HG03103 (cell line): ENCODE results near the gene APMAP.

Experiments
- ATAC-seq: cut with Tn5 transposase; IDR thresholded peaks from one replicate; pipeline ENCODE4 v1.9.1; 2021; ENCODE audit warnings: low read depth; ENCODE audit not compliant: unreplicated experiment

Gene APMAP

DNA sequence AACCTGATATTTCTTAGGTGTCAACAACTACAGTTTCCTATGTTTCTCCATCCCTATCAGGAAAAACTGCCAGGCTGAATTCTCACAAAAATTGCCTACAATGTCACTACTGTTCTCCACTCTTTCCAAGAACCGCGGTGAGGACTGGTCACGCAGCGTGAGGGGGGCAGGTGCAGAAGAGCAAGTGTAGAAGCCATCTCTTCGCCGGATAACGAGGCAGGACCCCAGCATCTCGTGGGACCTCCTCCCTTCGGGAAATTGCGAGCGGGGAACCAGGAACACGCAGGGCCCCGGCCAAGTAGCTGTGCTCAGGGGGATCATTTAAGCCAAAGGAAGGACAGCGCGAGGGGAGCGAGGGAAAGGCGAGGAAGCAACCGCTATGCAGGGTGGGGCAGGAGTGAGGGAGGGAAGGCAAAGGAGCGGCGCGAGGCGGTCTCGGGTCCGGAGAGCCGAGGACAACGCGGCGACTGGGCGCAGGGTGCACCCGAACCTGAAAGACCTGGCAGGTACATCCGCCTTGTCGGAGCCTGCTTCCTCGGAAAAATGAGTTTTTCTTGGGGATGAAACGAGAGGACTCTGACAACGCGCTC is 559 bp downstream of the APMAP start:
- peak; percentile 11 for ATAC-seq

DNA sequence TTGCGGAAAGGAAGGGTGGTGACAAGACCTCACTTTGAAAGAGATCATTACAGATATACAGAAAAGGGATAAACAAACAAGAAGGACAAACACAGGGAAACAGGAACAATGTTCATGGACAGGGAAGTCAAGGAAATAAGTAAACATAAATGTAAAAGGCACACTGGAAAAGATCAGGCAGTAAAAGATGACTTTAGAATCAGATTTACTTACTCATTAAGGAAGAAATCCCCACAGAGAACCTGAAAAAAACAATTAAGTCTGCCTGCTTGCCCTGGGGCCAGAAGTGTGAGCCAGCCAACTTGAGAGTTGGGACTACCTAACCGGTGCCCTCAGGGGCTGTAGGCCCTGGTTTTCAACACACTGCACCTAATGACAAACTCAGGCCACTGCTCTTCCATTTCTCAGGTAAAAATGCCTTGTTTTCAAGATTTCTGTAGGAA is 1.7 kb downstream of the APMAP start:
- no peak for ATAC-seq

DNA sequence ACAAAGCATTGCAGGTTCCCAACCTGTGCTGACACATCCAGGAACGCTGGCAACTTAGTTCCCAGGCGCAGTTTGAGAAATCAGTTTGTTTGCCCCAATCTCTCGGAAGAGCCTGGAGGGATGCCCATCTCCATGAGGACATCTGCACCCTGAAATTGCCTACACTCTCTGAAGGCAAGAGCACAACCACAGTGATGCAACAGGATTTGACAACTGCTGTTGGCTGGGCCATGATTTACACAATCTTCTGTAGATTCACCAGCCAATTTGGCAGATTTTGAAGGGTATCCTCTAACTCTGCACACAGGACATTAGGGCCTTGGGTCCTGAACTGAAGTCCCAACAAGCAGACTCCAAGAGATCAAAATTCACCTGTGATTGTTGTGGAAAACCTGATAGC is 3.4 kb downstream of the APMAP start:
- no peak for ATAC-seq

DNA sequence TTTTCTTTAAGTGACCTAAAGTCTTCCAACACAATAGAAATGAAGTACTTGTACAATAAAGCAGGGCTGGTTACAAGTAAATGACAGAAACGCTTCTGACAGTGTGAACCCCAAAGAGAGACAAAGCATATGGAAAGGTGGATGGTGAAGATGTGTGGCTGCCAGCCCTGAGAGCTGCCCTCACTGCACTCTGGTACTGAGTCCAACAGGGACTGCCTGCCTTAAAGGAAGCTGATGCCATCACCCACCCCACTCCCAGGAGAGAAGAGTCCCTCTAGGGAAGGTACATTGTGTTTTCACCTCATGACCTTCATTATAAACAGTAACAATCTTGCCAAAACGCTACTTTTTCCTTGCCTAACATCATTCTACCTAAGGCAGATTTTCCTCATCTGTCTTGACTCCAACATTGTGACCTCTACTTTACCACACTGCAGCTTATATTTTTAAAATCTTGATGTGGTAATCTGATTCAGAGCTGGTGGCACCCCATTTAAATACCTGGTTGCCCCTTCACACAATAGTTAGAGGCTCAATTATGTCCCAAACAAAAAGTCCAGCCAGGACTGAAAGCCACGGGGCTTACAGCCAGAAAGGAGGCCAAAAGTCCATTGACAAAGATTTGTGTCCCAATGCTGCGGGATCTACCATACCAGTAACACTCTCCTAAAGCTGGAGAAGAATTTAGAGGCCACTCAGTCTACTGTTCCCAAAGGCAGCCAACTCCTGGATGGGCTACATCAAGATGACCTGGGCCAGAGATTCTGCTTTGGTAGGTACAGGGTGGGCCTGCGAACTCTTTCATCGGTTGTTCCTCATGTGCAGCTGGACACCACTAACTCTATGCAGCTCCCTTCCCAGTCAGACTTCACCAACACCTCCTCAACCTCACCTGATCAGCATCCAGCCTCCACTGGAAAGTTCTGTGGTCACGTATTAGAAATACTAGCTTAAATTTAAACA is 4.4 kb downstream of the APMAP start:
- ATAC-seq: no peak

DNA sequence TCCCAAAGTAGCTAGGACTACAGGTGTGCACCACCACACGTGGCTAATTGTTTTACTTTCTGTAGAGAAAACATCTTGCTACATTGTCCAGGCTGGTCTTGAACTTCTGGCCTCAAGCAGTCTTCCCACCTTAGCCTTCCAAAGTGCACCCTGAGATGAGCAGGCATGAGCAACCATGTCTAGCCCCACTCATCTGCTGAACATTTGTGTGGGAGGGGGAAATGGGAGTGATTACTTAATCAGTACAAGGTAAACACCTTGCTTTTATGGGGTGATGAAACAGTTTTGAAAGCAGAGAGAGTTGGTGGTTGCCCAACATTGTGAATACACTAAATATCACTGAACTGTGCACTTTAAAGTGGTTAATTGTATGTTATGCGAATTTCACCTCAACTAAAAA is 5.3 kb downstream of the APMAP start:
- ATAC-seq: no peak

DNA sequence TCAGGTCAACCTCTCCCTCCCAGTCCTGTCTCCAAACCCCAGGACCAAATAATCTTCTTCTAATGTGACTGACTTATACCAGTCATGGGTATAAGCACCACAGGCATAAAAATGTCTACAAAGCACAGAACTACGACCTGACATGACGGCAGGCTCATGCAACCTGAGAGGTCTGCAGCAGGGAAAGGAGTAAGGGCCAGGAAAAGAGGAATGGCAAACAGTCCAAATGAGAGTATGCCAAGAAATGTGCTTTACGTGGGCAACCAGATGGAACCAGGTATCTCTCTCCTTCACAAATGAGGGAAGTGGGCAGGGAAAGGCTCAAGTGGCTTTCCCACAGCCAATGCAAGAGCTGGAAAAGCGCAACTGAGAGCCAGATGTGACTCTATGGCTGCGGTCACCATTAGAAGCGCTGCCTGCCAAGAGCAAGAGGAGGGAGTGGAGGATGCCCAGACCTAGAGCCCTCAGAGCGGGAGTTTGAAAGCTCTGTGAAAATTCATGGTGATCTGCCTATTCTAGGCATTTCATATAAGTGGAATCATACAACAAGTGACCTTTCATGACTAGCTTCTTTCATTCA is 6.0 kb downstream of the APMAP start:
- no peak for ATAC-seq

DNA sequence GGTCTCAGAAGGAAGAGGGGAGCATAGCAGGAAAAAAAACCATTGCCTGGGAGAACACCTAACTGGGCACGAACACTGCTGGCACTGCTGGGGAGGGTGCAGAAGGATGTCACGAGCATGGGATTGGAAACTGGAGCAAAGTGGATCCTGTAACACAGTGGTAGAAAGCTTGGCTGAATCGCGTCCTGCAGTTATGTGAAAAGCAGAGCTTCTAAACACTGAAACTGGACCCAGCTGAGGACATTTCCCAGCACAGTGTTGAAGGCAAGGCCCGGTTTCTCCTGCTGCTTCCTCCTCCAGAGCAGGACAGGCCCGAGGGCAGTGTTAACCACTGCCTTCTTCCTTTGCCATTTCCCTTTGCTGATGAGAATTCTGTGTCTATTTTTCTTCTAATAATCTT is 6.7 kb downstream of the APMAP start:
- ATAC-seq: no peak

DNA sequence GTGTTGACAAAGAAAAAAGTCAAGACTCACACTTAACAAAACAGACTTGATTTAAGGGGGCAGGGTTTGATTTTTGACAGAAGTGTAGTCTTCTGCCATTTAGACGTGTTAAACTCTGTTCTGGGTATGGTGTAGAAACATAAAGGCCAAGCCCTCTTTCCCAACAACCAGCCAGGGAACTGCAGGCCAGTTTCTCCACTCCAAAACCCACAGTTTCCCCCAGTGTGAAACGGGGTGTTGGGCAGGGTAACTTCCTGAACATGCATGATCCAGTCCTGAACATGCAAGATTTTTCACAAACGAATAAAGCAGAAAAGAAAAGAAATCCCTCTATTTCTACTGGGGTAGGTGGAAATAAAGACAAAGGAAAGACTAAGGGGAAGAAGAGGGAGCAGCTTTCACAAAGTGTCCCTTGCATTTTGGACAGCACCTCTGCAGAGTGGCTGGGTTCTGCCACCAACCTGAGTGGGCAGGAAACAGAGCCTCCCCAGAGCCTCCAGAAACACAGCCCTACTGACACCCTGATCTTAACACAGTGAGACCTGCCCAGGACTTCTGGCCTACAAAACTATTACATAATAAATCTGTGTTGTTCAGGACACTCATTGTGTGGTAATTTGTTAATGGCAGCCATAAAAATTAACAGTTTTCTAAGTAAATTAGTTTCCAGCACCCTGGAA is 7.5 kb downstream of the APMAP start:
- no peak for ATAC-seq

DNA sequence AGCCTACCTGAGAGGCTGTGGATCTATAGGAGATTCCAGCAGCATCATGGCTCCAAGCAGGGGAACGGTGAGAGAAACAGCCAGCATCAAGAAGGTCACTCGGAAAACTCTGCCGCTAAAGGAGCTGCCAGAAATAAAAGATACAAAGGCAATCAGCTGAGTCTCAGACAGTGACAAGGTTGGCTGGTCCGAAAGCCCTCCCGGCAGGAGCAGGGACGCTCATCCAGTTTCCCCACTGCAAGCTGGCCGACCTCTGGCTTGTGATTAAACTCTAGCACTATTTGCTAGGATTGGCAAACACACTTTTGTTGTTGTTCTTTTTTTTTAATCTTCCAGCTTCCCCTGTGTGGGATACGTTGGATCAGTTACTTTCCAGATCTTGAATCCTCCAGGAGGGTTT is 8.7 kb downstream of the APMAP start:
- ATAC-seq: no peak

DNA sequence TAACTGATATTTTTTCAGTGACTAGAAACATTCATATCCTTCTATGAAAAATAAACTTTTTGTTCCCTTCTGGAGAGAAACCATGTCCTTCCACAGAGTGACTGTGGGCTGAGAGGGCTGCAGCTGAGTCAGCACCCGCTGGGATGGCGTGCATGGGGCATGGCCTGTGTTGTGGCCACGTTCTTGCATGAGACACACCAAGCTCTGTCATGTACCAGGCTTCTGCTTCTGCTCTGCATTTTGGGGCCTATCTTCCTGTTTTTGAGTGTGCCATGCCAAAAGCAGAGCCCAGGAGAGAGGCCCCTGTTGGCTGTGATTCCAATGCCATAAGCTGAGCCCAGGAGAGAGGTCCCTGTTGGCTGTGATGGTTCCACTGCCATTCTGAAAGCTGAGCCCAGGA is 10.8 kb downstream of the APMAP start:
- no peak for ATAC-seq

DNA sequence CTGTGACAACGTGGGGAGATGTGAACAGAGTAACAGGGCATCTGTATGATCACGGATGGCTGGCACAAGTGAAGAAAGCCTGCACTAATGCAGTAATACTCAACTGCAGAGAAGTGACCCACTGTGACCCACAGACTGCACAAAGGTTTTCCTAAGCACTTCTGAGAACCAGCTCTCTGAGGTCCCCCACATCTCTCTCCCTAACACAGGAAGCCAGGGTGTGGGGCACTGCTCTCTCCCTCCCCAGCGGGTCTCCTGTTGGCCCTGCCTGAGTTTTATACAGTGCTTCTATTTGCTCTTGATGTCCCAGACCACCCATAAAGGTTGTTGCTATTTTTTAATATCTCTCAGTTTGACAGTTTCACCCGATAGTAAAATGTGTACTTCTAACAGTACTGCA is 11.3 kb downstream of the APMAP start:
- no peak for ATAC-seq

DNA sequence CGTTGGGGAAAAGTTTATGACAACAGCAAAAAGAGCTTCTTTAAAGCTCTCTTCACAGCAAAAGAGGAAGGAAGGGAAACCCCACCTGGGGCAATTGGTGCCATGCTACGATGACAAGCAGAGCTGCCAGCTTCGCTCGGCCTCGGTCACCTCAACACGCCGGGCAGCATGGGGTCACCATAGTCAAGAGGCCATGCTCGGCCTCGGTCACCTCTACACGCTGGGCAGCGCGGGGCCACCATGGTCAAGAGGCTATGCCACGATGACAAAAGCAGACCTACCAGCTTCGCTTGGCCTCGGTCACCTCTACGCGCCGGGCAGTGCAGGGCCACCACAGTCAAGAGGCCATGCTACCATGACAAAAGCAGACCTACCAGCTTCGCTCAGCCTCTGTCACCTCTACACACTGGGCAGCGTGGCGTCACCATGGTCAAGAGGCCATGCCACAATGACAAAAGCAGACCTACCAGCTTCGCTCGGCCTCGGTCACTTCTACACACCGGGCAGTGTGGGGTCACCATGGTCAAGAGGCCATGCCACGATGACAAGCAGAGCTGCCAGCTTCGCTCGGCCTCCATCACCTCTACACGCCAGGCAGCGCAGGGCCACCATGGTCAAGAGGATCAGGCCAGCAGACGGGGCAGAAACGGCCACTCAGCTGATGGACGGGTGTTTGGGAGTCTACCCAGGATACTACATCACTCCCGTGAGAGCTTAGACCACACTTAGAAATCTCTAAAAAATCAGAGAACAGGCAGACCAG is 12.1 kb downstream of the APMAP start:
- ATAC-seq: no peak

DNA sequence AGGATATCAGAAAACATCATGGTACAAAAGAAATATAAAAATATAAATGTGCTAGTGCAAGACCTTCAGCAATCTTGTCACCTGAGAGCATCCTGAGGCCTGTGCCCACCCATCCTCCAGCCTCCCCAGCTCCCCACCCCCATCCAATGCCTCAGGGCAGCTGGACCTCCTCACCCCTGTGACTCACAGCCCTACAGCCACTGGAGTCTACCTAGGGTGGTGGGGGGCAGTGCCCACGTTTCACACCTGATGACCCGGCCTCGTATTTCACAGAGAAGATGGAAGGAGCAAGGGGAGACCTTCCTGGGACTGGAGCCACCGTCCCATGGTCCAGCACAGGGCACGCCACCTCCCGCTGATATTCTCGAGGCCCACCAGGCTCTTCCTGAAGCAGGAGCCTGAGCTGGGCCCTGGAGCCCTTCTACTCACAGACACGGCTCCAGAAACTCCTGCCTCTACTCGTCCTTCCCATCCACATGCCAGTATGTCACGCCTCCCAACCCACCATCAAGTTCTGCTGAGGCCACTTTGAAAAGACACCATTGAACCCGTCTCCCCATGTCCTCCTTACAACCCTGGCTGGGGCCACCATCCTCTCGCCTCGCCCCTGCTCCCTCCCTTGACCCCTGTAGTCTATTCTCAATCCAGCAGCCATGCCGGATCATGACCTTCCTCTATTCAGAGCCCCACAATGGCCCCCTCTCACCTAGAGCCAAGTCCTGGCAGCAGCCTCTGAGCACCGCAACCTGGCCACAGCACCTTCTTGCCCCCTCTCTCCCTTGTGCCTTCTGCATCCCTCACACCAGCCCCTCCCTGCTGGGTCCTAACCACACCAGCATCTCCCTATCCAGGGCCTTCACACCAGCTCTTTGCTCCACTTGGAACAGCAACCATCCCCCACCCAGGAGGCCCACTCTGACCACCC is 13.3 kb downstream of the APMAP start:
- no peak for ATAC-seq

DNA sequence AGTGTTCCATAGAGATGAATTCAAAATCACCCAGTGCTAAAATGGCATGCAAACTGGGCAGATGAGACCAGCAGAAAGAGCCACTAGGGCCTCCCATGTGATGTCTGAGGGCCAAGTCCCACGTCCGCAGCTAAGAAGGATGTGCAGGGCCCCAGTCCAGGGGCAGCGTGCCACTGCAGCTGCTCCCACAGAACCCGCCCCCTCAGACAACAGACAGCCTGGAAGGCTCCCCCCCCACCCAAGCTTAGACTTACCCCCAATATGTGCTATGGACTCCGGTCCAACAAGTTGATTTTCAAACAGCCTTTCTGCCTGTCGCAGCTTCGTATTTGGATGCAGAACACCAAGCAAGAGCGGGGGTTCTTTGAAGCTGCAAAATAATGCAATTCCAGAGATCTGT is 14.0 kb downstream of the APMAP start:
- no peak for ATAC-seq

DNA sequence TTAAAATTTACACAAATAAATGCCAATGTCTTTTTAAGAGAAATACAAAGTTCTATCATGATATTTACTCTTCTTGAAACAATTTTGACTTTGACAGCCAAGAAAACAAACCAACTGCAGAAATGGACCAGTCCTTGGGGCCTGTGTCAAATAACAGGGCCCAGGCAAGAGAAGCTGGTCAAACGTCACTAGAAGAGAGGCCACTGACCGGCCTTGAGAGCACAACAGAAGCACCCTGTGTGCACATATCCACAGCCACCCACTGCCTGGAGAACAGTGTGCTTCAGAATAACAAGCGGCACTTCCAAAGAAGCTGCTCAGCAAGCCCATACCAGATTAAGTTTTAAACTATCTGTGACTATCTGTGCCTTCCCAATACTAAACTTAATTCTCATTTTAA is 14.8 kb downstream of the APMAP start:
- no peak for ATAC-seq

DNA sequence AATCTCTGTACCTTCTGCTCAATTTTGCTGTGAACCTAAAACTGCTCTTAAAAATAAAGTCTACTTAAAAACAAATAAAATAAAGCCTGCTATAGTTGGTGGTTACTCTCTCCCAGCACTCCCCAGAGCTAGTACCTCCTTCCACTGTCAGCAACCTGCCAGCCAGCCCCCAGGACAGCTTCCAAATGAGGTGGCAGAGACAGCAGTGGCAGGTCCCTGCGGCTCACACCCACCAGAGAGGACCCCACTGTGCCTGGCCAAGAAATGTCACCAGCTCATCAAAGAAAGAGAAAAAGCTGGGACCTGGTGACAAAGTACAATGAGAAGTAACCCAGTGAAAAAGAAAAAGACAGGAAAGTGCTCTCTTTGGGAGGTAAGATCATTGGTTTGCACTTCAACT is 15.2 kb downstream of the APMAP start:
- no peak for ATAC-seq

DNA sequence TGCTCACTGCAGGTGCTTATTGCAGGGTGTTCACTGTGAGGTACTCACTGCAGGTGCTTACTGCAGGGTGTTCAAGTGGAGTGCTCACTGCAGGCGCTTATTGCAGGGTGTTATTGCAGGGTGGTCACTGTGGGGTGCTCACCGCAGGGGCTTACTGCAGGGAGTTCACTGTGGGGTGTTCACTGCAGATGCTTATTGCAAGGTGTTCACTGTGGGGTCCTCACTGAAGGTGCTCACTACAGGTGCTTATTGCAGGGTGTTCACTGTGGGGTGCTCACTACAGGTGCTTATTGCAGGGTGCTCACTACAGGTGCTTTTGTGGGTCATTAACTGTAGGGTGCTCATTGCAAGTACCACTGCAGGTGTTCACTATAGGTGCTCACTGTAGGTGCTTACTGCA is 20.2 kb downstream of the APMAP start:
- ATAC-seq: no peak

DNA sequence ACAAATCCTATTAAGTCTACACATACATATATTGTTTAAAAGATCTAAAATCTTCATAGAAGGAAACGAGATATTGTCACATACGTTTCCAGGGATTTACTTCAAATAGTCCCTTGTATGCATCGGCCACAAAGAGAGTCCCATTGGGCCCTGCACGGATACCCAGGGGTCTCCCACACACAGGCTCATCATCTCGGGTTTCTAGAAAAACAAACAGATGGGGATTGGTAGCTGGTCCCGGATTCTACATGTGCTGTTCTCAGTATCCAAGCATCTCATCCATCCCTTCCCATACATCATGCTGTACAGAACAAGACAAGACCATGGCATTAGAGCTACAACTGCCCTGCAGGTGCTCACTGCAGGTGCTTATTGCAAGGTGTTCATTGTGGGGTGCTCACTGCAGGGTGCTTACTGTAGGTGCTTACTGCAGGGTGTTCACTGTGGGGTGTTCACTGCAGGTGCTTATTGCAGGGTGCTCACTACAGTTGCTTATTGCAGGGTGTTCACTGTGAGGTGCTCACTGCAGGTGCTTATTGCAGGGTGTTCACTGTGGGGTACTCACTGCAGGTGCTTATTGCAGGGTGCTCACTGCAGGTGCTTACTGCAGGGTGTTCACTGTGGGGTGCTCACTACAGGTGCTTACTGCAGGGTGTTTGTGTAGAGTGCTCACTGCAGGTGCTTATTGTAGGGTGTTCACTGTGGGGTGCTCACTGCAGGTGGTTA is 21.0 kb downstream of the APMAP start:
- ATAC-seq: no peak

DNA sequence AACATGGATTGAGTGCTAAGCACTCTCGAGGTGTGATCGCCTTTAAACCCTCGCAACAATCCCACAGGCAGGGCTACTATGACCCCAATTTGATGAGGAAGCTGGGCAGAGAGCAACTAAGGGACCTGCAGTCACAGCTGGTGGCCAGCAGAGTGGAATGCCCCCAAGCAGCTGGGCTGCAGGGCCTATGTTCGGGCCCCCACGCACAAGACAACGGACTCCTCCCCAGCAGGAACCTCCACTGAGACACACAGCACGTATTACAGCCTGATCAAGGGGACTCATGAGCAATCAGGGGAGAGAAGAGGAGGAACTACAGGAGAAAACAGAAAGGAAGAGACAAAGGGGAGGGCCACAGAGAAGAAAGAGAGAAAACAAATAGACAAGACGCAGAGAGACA is 21.8 kb downstream of the APMAP start:
- no peak for ATAC-seq
